HepG2 (cell line): Measurements from ENCODE around the gene PNP. TPM values are rescaled to one million over a fixed set of nuclear protein-coding genes. Genes with fewer than 3 reads are reported as not detected.
A peak's percentile ranks its signal among the peaks of the same experiment; 100 is the strongest.

Source experiments
- ARHGAP35 ChIP-seq: sonication (generic); formaldehyde crosslinking; IDR thresholded peaks from 2 replicates; pipeline ENCODE4 v1.9.0; 2022; ENCODE audit warnings: mild to moderate bottlenecking, inconsistent platforms, moderate library complexity, missing genetic modification reagents, borderline replicate concordance
- ATM ChIP-seq: fragments of 450-650 bp; IDR thresholded peaks from 2 replicates; pipeline ENCODE4 v1.7.1; 2017; ENCODE audit warnings: mild to moderate bottlenecking, borderline replicate concordance
- FLYWCH1 ChIP-seq: sonication (generic); formaldehyde crosslinking; IDR thresholded peaks from 2 replicates; pipeline ENCODE4 v1.8.1; 2023; ENCODE audit warnings: mild to moderate bottlenecking, missing genetic modification reagents
- GATA4 ChIP-seq: sonication (generic); IDR thresholded peaks from 2 replicates; pipeline ENCODE4 v1.6.1; 2016; ENCODE audit warnings: antibody characterized with exemption, low read depth, borderline replicate concordance
- KDM3A ChIP-seq: IDR thresholded peaks from 2 replicates; pipeline ENCODE4 v1.6.1; 2018; ENCODE audit warnings: low read depth, missing compliant biosample characterization
- KLF6 ChIP-seq: IDR thresholded peaks from 2 replicates; pipeline ENCODE4 v1.8.0; 2016; ENCODE audit warnings: missing biosample characterization, missing genetic modification reagents
- MEIS2 ChIP-seq: sonication (generic); formaldehyde crosslinking; IDR thresholded peaks from 2 replicates; pipeline ENCODE4 v1.9.0; 2021; ENCODE audit warnings: mild to moderate bottlenecking, missing genetic modification reagents
- MYC ChIP-seq: sonication (generic); formaldehyde crosslinking; IDR thresholded peaks from 2 replicates; pipeline ENCODE4 v1.9.0; 2021; ENCODE audit warnings: missing genetic modification reagents, borderline replicate concordance
- NCOA1 ChIP-seq: sonication (generic); formaldehyde crosslinking; IDR thresholded peaks from 2 replicates; pipeline ENCODE4 v1.9.0; 2021; ENCODE audit warnings: missing genetic modification reagents
- NKX3-1 ChIP-seq: sonication (generic); formaldehyde crosslinking; IDR thresholded peaks from 2 replicates; pipeline ENCODE4 v1.5.0; 2020; ENCODE audit warnings: missing genetic modification reagents
- NRL ChIP-seq: sonication (generic); formaldehyde crosslinking; IDR thresholded peaks from 2 replicates; pipeline ENCODE4 v1.5.0; 2020; ENCODE audit warnings: missing genetic modification reagents, mild to moderate bottlenecking, moderate library complexity, borderline replicate concordance
- RELA ChIP-seq: sonication (generic); formaldehyde crosslinking; IDR thresholded peaks from 2 replicates; pipeline ENCODE4 v1.4.0; 2020; ENCODE audit warnings: missing genetic modification reagents
- REPIN1 ChIP-seq: sonication (generic); formaldehyde crosslinking; IDR thresholded peaks from 2 replicates; pipeline ENCODE4 v1.8.0; 2022; ENCODE audit warnings: missing genetic modification reagents, low read depth, mild to moderate bottlenecking, borderline replicate concordance
- SPEN ChIP-seq: sonication (generic); formaldehyde crosslinking; IDR thresholded peaks from 2 replicates; pipeline ENCODE4 v1.5.1; 2020; ENCODE audit warnings: low read depth, mild to moderate bottlenecking, missing genetic modification reagents
- ZBTB8A ChIP-seq: sonication (generic); formaldehyde crosslinking; IDR thresholded peaks from 2 replicates; pipeline ENCODE4 v1.4.0; 2020; ENCODE audit warnings: mild to moderate bottlenecking, low read depth, missing genetic modification reagents, borderline replicate concordance
- ZFP36 ChIP-seq: fragments of 150-350 bp; IDR thresholded peaks from 2 replicates; pipeline ENCODE4 v1.6.1; 2018; ENCODE audit warnings: borderline replicate concordance, low read length, low read depth; ENCODE audit not compliant: partially characterized antibody
- ZNF12 ChIP-seq: sonication (generic); formaldehyde crosslinking; IDR thresholded peaks from 2 replicates; pipeline ENCODE4 v1.5.0; 2020; ENCODE audit warnings: missing genetic modification reagents
- ZSCAN29 ChIP-seq: sonication (generic); formaldehyde crosslinking; conservative IDR thresholded peaks from 2 replicates; pipeline ENCODE4 v1.4.0; 2020; ENCODE audit warnings: mild to moderate bottlenecking, missing genetic modification reagents
- ZSCAN30 ChIP-seq: sonication (generic); formaldehyde crosslinking; IDR thresholded peaks from 2 replicates; pipeline ENCODE4 v1.5.0; 2020; ENCODE audit warnings: mild to moderate bottlenecking, missing genetic modification reagents
- ZSCAN9 ChIP-seq: IDR thresholded peaks from 2 replicates; pipeline ENCODE4 v1.6.1; 2016; ENCODE audit warnings: borderline replicate concordance
- polyA plus RNA-seq, 8 experiments: library from polyadenylated mRNA; depleted of rRNA in 3 of 8; stranded (reverse) in 7 of 8; unstranded in 1 of 8; fragments of >200 nt; fragmentation: Illumina TruSeq in 4 of 8; extraction: Trizol in 4 of 8; gene quantifications; 2 replicates each; pipeline versions ENCODE4 v1.2.1 to v1.2.3, GENCODE V29; 2011 to 2016; ENCODE audit warnings: low read depth in 4 of 8, missing spikeins in 1 of 8, mixed read lengths in 1 of 8; ENCODE audit not compliant: insufficient read depth in 1 of 8
- total RNA-seq, 5 experiments: library from RNA; depleted of rRNA; stranded (reverse); fragments of >200 nt; fragmentation: Illumina TruSeq; extraction: Trizol; gene quantifications; 2 replicates each; pipeline ENCODE4 v1.2.3, GENCODE V29; 2016; ENCODE audit warnings: low read depth in 1 of 5
- TF ChIP-seq, protein P1 (sequence below), 2 experiments: IDR thresholded peaks; 2 replicates each; pipeline ENCODE4 v1.6.1; 2011 to 2012; ENCODE audit warnings: low read length in 2 of 2, borderline replicate concordance in 1 of 2, low read depth in 1 of 2, mild to moderate bottlenecking in 1 of 2, moderate library complexity in 1 of 2
- TF ChIP-seq, protein P2 (sequence below): IDR thresholded peaks from 2 replicates; pipeline ENCODE4 v1.4.0; 2020; ENCODE audit warnings: mild to moderate bottlenecking, missing genetic modification reagents

The PNP gene
- total and polyA plus RNA-seq, 2 of the 13 experiments (the other 11 are each of a cell fraction or from before 2014, with no cell fraction given): 45.4 to 74.8 TPM

DNA sequence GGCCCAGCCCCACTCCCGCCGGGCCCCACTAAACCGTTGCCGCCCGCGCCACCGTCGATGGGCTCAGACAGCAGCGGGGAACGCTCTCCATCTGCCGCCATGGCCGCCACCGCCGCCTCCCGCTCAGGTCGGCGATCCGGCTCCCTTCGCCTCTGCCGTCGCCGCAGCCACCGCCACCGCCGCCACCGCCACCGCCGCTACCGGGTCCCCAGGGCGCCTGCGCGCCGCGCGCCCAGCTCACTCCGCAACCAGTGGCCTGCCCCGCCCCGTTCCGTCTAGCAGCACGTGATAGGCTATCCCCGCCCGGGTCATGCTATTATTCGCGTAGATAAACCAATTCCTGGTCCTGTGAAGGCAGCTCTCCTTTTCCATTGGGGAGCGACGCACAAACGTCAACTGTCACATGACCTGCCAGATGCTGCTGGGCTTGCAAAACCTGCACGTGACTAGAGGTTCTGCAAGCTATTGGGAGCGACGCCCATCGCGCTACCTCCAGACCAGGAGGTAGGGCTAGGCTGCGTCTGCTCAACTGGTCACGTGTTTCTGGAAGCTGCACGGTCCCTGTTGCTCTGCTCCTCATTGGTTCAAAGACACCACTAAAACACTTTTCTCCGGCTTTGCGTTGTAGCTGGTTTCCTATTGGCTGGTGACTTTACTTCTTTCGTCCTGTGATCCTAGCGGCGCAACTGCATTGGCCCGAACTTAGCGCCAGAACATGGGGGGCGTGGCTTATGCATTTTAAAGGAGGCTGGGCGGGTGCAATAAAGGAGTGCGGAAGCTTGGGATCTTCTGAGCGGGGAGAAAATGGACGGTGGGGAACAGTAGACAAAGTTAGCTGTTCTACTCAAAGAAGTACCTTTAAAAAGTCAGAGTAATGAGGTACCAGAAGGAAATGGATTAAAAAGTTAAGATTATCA lies 7.7 kb upstream of the PNP start, which contains the start of gene PIP4P1 (continued):
- TF ChIP-seq MYC (CRISPR knock-in tag): peak; percentile 90
- TF ChIP-seq MEIS2 (CRISPR knock-in tag): peak; percentile 49; the same call in 1 of the 2 replicates
- TF ChIP-seq GATA4: peak; percentile 56; the same call in 1 of the 2 replicates
- TF ChIP-seq ZNF12 (CRISPR knock-in tag): peak; percentile 71; the same call in 1 of the 2 replicates
- TF ChIP-seq ZFP36: no peak
- TF ChIP-seq REPIN1 (CRISPR knock-in tag): peak; percentile 72; the same call in 1 of the 2 replicates
- TF ChIP-seq KDM3A (CRISPR knock-in tag): peak; percentile 74; the same call in 1 of the 2 replicates
- no peak for TF ChIP-seq FLYWCH1 (CRISPR knock-in tag)
- TF ChIP-seq ZBTB8A (CRISPR knock-in tag): no peak
- peak; percentile 99 for TF ChIP-seq KLF6 (CRISPR knock-in tag)
- peak; percentile 97 for TF ChIP-seq SPEN (CRISPR knock-in tag)
- peak; percentile 94 for TF ChIP-seq ARHGAP35 (CRISPR knock-in tag)
- peak; percentile 84 for TF ChIP-seq NRL (CRISPR knock-in tag)
- TF ChIP-seq ZSCAN30 (CRISPR knock-in tag): no peak
- peak; percentile 72; the same call in 1 of the 2 replicates for TF ChIP-seq ZSCAN29 (CRISPR knock-in tag)
- no peak for TF ChIP-seq ATM
- no peak for TF ChIP-seq NCOA1 (CRISPR knock-in tag)
- TF ChIP-seq RELA: 0 out of 2 replicates have a peak, but pooled peaks have one; percentile 1
- peak; percentile 55; the same call in 1 of the 2 replicates for TF ChIP-seq NKX3-1 (CRISPR knock-in tag)
- TF ChIP-seq, protein P1, sequence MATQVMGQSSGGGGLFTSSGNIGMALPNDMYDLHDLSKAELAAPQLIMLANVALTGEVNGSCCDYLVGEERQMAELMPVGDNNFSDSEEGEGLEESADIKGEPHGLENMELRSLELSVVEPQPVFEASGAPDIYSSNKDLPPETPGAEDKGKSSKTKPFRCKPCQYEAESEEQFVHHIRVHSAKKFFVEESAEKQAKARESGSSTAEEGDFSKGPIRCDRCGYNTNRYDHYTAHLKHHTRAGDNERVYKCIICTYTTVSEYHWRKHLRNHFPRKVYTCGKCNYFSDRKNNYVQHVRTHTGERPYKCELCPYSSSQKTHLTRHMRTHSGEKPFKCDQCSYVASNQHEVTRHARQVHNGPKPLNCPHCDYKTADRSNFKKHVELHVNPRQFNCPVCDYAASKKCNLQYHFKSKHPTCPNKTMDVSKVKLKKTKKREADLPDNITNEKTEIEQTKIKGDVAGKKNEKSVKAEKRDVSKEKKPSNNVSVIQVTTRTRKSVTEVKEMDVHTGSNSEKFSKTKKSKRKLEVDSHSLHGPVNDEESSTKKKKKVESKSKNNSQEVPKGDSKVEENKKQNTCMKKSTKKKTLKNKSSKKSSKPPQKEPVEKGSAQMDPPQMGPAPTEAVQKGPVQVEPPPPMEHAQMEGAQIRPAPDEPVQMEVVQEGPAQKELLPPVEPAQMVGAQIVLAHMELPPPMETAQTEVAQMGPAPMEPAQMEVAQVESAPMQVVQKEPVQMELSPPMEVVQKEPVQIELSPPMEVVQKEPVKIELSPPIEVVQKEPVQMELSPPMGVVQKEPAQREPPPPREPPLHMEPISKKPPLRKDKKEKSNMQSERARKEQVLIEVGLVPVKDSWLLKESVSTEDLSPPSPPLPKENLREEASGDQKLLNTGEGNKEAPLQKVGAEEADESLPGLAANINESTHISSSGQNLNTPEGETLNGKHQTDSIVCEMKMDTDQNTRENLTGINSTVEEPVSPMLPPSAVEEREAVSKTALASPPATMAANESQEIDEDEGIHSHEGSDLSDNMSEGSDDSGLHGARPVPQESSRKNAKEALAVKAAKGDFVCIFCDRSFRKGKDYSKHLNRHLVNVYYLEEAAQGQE (IDR thresholded peaks at IDR 0.05; ENCODE audit: borderline replicate concordance in 1 of 2, low read depth in 1 of 2, low read length in 2 of 2): no peak
- TF ChIP-seq, protein P2, sequence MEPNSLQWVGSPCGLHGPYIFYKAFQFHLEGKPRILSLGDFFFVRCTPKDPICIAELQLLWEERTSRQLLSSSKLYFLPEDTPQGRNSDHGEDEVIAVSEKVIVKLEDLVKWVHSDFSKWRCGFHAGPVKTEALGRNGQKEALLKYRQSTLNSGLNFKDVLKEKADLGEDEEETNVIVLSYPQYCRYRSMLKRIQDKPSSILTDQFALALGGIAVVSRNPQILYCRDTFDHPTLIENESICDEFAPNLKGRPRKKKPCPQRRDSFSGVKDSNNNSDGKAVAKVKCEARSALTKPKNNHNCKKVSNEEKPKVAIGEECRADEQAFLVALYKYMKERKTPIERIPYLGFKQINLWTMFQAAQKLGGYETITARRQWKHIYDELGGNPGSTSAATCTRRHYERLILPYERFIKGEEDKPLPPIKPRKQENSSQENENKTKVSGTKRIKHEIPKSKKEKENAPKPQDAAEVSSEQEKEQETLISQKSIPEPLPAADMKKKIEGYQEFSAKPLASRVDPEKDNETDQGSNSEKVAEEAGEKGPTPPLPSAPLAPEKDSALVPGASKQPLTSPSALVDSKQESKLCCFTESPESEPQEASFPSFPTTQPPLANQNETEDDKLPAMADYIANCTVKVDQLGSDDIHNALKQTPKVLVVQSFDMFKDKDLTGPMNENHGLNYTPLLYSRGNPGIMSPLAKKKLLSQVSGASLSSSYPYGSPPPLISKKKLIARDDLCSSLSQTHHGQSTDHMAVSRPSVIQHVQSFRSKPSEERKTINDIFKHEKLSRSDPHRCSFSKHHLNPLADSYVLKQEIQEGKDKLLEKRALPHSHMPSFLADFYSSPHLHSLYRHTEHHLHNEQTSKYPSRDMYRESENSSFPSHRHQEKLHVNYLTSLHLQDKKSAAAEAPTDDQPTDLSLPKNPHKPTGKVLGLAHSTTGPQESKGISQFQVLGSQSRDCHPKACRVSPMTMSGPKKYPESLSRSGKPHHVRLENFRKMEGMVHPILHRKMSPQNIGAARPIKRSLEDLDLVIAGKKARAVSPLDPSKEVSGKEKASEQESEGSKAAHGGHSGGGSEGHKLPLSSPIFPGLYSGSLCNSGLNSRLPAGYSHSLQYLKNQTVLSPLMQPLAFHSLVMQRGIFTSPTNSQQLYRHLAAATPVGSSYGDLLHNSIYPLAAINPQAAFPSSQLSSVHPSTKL (CRISPR knock-in tag): peak; percentile 88
- TF ChIP-seq ZSCAN9 (CRISPR knock-in tag): peak; percentile 97
